ENCODE results near the gene MT1B. TPM values are rescaled to one million over a fixed set of nuclear protein-coding genes. Genes with fewer than 3 reads are reported as not detected.

MT1B gene
- polyA plus RNA-seq, 1 of the 3 experiments (the other 2 are of a cell fraction) = not detected

DNA sequence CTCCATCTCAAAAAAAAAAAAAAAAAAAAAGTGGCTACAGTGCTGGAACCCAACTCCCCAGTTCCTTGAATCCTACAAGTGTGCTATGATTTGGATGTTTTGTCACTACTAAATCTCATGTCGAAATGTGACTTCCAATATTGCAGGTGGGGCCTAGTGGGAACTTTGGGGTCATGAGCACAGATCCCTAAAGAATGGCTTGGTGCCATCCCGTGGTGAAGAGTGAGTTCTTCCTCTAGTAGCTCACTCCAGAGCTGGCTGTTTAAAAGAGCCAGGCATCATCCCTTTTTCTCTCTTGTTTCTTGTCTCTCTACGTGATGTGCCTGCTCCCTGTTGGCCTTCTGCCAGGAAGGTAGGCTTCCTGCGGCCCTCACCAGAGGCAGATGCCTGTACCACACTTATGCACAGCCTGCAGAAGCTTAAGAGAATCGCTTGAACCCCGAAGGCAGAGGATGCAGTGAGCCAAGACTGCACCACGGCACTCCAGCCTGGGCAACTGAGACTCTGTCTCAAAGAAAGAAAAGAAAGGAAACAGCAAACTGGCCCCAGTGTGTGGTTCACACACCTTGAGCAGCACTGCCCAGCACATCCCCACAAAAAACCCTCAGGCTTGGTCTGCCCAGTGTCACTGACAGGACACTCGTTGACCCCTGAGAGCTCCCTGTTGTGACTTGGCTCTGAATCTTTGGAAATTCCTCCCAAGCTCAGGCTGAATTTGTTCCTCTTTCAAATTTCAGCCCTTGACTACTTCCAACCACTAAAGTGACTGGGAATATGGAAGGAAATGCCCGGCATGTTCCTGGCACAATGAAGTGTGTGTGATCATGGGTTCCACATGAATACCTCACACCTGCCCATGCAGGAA lies 23.0 kb upstream of the MT1B start:
- peaks cover 7% of the 10 kb centered on the region for H3F3A ChIP-seq (replicated peaks; ENCODE audit: insufficient read depth)
- H3K79me2 ChIP-seq (ENCODE audit: insufficient read depth) = peaks cover 13% of the 10 kb centered on the region; the same call in 1 of the 2 replicates
- H3K27me3 ChIP-seq (ENCODE audit: insufficient read depth) = no peaks in the 10 kb centered on the region; the same call in 1 of the 2 replicates
- WGBS (ENCODE audit: low lambda C conversion rate) = 83% methylated on average over 9 of the region's 9 CpGs
- ChIA-PET CTCF (interaction anchor here (0.7 kb wide), 1 partner anchor 161 kb away, joined by 3 read pairs; no protein-coding TSS in a partner anchor), POLR2A (no interaction called here)
- no peaks in the 10 kb centered on the region for H3K9me3 ChIP-seq
- no peaks in the 10 kb centered on the region for H3K9me2 ChIP-seq
- no peak overlapping the region for H3K27ac ChIP-seq (ENCODE audit: low read depth in 2 of 2, low read length in 1 of 2)
- H3K9ac ChIP-seq = no peak overlapping the region
- TF ChIP-seq FOXM1 (IDR thresholded peaks at IDR 0.05; ENCODE audit: low read depth) (no peak), CTCF (IDR thresholded peaks at IDR 0.05) (0 out of 2 replicates have a peak, but pooled peaks have one; percentile 6), NFIC (IDR thresholded peaks at IDR 0.05; ENCODE audit: borderline replicate concordance) (peak; percentile 6; the same call in 1 of the 2 replicates), ELF1 (IDR thresholded peaks at IDR 0.05) (no peak), MAX (IDR thresholded peaks at IDR 0.05; ENCODE audit: low read depth) (no peak)
- H4K20me1 ChIP-seq (ENCODE audit: insufficient read depth) = no peaks in the 10 kb centered on the region
- no peak for DNase-seq
- peaks cover 7 to 20% of the 10 kb centered on the region in 2 experiments; a peak in 1 of 4 replicates for H3K4me1 ChIP-seq (ENCODE audit: control insufficient read depth in 1 of 2, insufficient read depth in 2 of 2, low read depth in 1 of 2, low read length in 1 of 2)
- no peak overlapping the region for H3K4me2 ChIP-seq
- no peak overlapping the region for H2AFZ ChIP-seq (ENCODE audit: low read depth)
- H3K4me3 ChIP-seq (ENCODE audit: low read depth in 2 of 2, low read length in 1 of 2) = no peak overlapping the region
- no peaks in the 10 kb centered on the region for H3K36me3 ChIP-seq (replicated peaks in 1 of 2; ENCODE audit: control insufficient read depth in 1 of 2, insufficient read depth in 2 of 2, low read length in 1 of 2)

DNA sequence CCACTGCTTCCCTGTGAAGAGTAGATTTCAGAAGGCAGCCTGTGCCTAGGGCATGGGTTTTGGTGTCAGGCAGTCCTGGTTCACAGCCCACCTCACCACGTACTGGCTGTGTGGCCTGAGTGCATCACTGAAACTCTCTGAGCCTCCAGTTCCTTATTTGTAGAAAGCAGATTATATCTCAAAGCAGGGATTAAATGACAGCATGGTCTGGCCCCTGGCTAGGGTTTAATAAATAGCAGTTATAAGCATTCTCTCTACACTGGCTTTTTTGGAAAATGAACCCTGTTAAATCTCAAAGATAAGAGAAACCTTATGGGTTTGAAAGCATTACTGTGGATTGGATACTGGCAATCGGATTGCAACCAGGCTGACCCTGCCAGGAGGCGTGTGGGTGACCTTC lies 22.2 kb upstream of the MT1B start:
- no peaks in the 10 kb centered on the region for H3K9me3 ChIP-seq
- TF ChIP-seq RCOR1 (IDR thresholded peaks at IDR 0.05; ENCODE audit: low read length) (peak; percentile 87), PBX3 (IDR thresholded peaks at IDR 0.05) (no peak), NRF1 (IDR thresholded peaks at IDR 0.05; ENCODE audit: low read depth, low read length) (no peak), GATA2 (CRISPR knock-in tag; IDR thresholded peaks at IDR 0.05) (peak; percentile 85), EP300 (IDR thresholded peaks at IDR 0.05; ENCODE audit: borderline replicate concordance in 1 of 2, low read depth in 1 of 2, low read length in 1 of 2) (peak in 1 of 2 experiments; percentile 43; a peak in 2 of 4 replicates)
- ChIA-PET CTCF (interaction anchor here (1.2 to 1.7 kb wide), 2 partner anchors 29 to 73 kb away, joined by 5 to 6 read pairs; no protein-coding TSS in a partner anchor), POLR2A (interaction anchor here (1.2 kb wide), 1 partner anchor 11 kb away, joined by 3 read pairs; no protein-coding TSS in a partner anchor)
- no peak overlapping the region for H3K27ac ChIP-seq (ENCODE audit: low read depth in 2 of 2, low read length in 1 of 2)
- 61% methylated on average over 3 of the region's 3 CpGs for WGBS (ENCODE audit: low lambda C conversion rate)
- no peak overlapping the region for H3K9ac ChIP-seq
- no peak overlapping the region for H3K4me3 ChIP-seq (ENCODE audit: low read depth in 2 of 2, low read length in 1 of 2)
- peaks cover 13% of the 10 kb centered on the region; the same call in 1 of the 2 replicates for H3K79me2 ChIP-seq (ENCODE audit: insufficient read depth)
- peaks cover 7% of the 10 kb centered on the region for H3F3A ChIP-seq (replicated peaks; ENCODE audit: insufficient read depth)
- peaks cover 7 to 20% of the 10 kb centered on the region in 2 experiments; a peak in 1 of 4 replicates for H3K4me1 ChIP-seq (ENCODE audit: control insufficient read depth in 1 of 2, insufficient read depth in 2 of 2, low read depth in 1 of 2, low read length in 1 of 2)
- peaks cover 2% of the 10 kb centered on the region; the same call in 1 of the 2 replicates for H3K27me3 ChIP-seq (ENCODE audit: insufficient read depth)
- H3K9me2 ChIP-seq = no peaks in the 10 kb centered on the region
- DNase-seq = peak; percentile 76
- H2AFZ ChIP-seq (ENCODE audit: low read depth) = no peak overlapping the region
- no peaks in the 10 kb centered on the region for H4K20me1 ChIP-seq (ENCODE audit: insufficient read depth)
- H3K4me2 ChIP-seq = no peak overlapping the region
- H3K36me3 ChIP-seq (replicated peaks in 1 of 2; ENCODE audit: control insufficient read depth in 1 of 2, insufficient read depth in 2 of 2, low read length in 1 of 2) = no peaks in the 10 kb centered on the region
